B cell (primary cell): ENCODE measurements around the gene TFPI2. TPM values are rescaled to one million over a fixed set of nuclear protein-coding genes. Genes with fewer than 3 reads are reported as not detected.
"Not testable (repeated sequence)": the region's sequence is repeated elsewhere in the genome, so short reads cannot be mapped to it uniquely, and the experiment has no call there.

Experiments used
- ATAC-seq: fragments of 200-7000 bp; cut with Tn5 transposase; one replicate; pipeline ENCODE4 v1.10.0; 2021; ENCODE audit warnings: low read depth, mild to moderate bottlenecking, moderate number of reproducible peaks, moderate library complexity
- CTCF ChIA-PET: fragments of 350-600 bp; sonication (Branson Sonifier 250); formaldehyde crosslinking; loops from one replicate; lab custom pipeline; 2021; ENCODE audit warnings: antibody characterized with exemption, inconsistent platforms; lab: Charles Lee
- POLR2A ChIA-PET: fragments of 350-600 bp; sonication (Branson Sonifier 250); formaldehyde crosslinking; loops from one replicate; lab custom pipeline; 2021; ENCODE audit warnings: antibody characterized with exemption; lab: Charles Lee
- DNase-seq: peaks from one replicate; pipeline ENCODE4 v3.0.0; 2013
- H2AFZ ChIP-seq: 2 replicates; pipeline ENCODE4 v1.6.1; 2012; ENCODE audit warnings: mild to moderate bottlenecking, low read depth, low read length; ENCODE audit not compliant: insufficient read depth, poor library complexity, severe bottlenecking
- H3K27ac ChIP-seq, 2 donors: 1 replicate in 1 of 2; 2 replicates in 1 of 2; pipeline ENCODE4 v1.5.1; 2012 to 2013; ENCODE audit warnings: low read length in 2 of 2, mild to moderate bottlenecking in 2 of 2, moderate library complexity in 1 of 2
- H3K27me3 ChIP-seq, 4 experiments: fragments of 200-600 bp in 1 of 4; sonication (generic) in 1 of 4; replicated peaks in 1 of 4; 1 replicate in 2 of 4; 2 replicates in 2 of 4; pipeline versions ENCODE4 v1.6.1 to v1.7.0; 2013 to 2016; ENCODE audit warnings: low read length in 3 of 4, mild to moderate bottlenecking in 2 of 4, mixed read lengths in 1 of 4, moderate library complexity in 1 of 4; ENCODE audit not compliant: insufficient read depth in 4 of 4, control insufficient read depth in 3 of 4; ENCODE audit errors: control extremely low read depth in 1 of 4
- H3K36me3 ChIP-seq, 2 experiments: replicated peaks in 1 of 2; 1 replicate in 1 of 2; 2 replicates in 1 of 2; pipeline versions ENCODE4 v1.6.1 to v1.7.1; 2013; ENCODE audit warnings: low read length in 1 of 2; ENCODE audit not compliant: insufficient read depth in 2 of 2, control insufficient read depth in 1 of 2; ENCODE audit errors: control extremely low read depth in 1 of 2, extremely low read depth in 1 of 2
- H3K4me1 ChIP-seq, 2 donors: fragments of 200-600 bp in 1 of 2; sonication (generic) in 1 of 2; 1 replicate in 1 of 2; 2 replicates in 1 of 2; pipeline versions ENCODE4 v1.5.1 to v1.6.1; 2013 to 2017; ENCODE audit warnings: low read length in 2 of 2; ENCODE audit not compliant: control insufficient read depth in 2 of 2, insufficient read depth in 2 of 2
- H3K4me2 ChIP-seq: replicated peaks from 2 replicates; pipeline ENCODE3; 2012; ENCODE audit warnings: mild to moderate bottlenecking, low read depth, low read length; ENCODE audit not compliant: poor library complexity, severe bottlenecking
- H3K4me3 ChIP-seq, 5 experiments: fragments of 200-600 bp in 1 of 5; sonication (generic) in 1 of 5; 1 replicate in 3 of 5; 2 replicates in 2 of 5; pipeline versions ENCODE4 v1.5.1 to v1.7.0; 2011 to 2016; ENCODE audit warnings: low read length in 4 of 5, mild to moderate bottlenecking in 4 of 5, low read depth in 2 of 5, control low read depth in 1 of 5, moderate library complexity in 1 of 5; ENCODE audit not compliant: insufficient read depth in 1 of 5; ENCODE audit errors: control extremely low read depth in 1 of 5, extremely low read depth in 1 of 5
- H3K79me2 ChIP-seq: fragments of 200-600 bp; sonication (generic); one replicate; pipeline ENCODE4 v1.6.0; 2016; ENCODE audit warnings: low read length; ENCODE audit not compliant: control insufficient read depth, insufficient read depth
- H3K9ac ChIP-seq: fragments of 200-600 bp; sonication (generic); 2 replicates; pipeline ENCODE4 v1.6.1; 2017; ENCODE audit warnings: mild to moderate bottlenecking, low read length, moderate library complexity
- H3K9me3 ChIP-seq, 3 donors: one replicate each; pipeline versions ENCODE4 v1.6.1 to v1.7.1; 2013; ENCODE audit warnings: low read length in 2 of 3; ENCODE audit not compliant: control insufficient read depth in 2 of 3, insufficient read depth in 1 of 3; ENCODE audit errors: control extremely low read depth in 1 of 3
- H4K20me1 ChIP-seq: 2 replicates; pipeline ENCODE4 v1.6.0; 2012; ENCODE audit warnings: mild to moderate bottlenecking, low read length; ENCODE audit not compliant: insufficient read depth, control insufficient read depth, poor library complexity, severe bottlenecking
- H3K27ac Mint-ChIP-seq: one replicate; pipeline ENCODE4 v1.8.0; 2021; ENCODE audit warnings: mixed read lengths
- H3K27me3 Mint-ChIP-seq: one replicate; pipeline ENCODE4 v1.8.0; 2021; ENCODE audit warnings: mixed read lengths
- H3K4me1 Mint-ChIP-seq: one replicate; pipeline ENCODE4 v1.8.0; 2021; ENCODE audit warnings: mixed read lengths
- H3K4me3 Mint-ChIP-seq: one replicate; pipeline ENCODE4 v1.8.0; 2021; ENCODE audit warnings: mixed read lengths
- H3K9me3 Mint-ChIP-seq: one replicate; pipeline ENCODE4 v1.8.0; 2022; ENCODE audit warnings: mixed read lengths; ENCODE audit not compliant: insufficient read depth
- WGBS: methylation state at CpG from one replicate; pipeline ENCODE4 v1.1.5; 2013; ENCODE audit warnings: missing lambda C conversion rate; ENCODE audit not compliant: insufficient coverage; 5-methylcytosine and 5-hydroxymethylcytosine counted together
- intact Hi-C: fragments of 100-400 bp; cut with micrococcal nuclease; formaldehyde crosslinking; loops from one replicate; pipeline ENCODE4 v1.10.0; 2022
- polyA plus RNA-seq: library from polyadenylated mRNA; depleted of rRNA; stranded (reverse); fragments of >200 nt; gene quantifications from 2 replicates; pipeline ENCODE4 v1.2.3, GENCODE V29; 2012
- total RNA-seq, 2 donors: library from RNA; stranded (reverse); fragments of 120-200 nt in 1 of 2; gene quantifications; 1 replicate in 1 of 2; 2 replicates in 1 of 2; pipeline versions ENCODE4 v1.2.3 to v1.2.4, GENCODE V29; 2013 to 2022

Gene TFPI2
- total and polyA plus RNA-seq, 2 donors (not counting 1 experiment from before 2014, with no cell fraction given): 0.21 to 0.96 TPM

- H3K4me2 ChIP-seq, CTCF ChIA-PET, H3K27me3 ChIP-seq, H3K79me2 ChIP-seq, H3K9me3 ChIP-seq, H3K27ac ChIP-seq, H3K9ac ChIP-seq, H3K27me3 Mint-ChIP-seq, H3K4me3 Mint-ChIP-seq, H3K9me3 Mint-ChIP-seq, ATAC-seq, H3K36me3 ChIP-seq, intact Hi-C loops, H2AFZ ChIP-seq, H3K4me3 ChIP-seq, H3K4me1 ChIP-seq, DNase-seq, H4K20me1 ChIP-seq, H3K4me1 Mint-ChIP-seq, POLR2A ChIA-PET, H3K27ac Mint-ChIP-seq: not testable (repeated sequence)
These were observed 25.3 kb upstream of the TFPI2 start for GRCh38 chr7:93915888-93916287.

DNA sequence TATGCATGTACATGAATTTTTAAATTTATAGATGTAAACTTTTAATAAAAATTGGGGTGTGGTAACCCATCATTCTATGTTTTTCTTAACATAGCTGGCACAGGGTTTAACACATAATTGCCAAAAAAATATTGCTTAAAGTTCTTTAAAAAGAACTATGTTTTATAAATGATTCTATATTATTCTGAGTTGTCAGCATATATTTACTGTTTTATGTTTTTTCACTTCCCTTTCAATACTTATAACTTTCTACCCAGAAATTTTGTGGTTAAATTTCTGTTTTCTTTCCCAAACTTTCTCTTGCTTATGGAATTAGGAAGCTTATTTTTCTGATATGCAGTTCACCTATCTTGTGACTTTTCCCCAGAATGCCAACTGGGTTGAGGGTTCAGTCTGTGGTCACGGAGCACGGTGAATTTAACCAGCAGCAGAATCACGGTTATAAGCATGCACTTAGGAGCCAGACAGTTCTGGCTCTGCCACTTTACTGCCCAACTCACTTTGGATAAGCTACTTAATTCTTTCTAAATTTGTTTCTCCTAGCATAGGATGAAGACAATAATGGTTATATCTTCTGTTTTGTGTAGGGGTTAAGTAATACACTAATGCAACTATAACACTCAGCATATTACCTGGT is 24.8 kb upstream of the TFPI2 start:
- H3K4me3 ChIP-seq, H3K27me3 Mint-ChIP-seq, H3K36me3 ChIP-seq, POLR2A ChIA-PET, H3K4me3 Mint-ChIP-seq, CTCF ChIA-PET, H3K79me2 ChIP-seq, ATAC-seq, DNase-seq, H3K4me1 ChIP-seq, H3K27ac ChIP-seq, H3K4me1 Mint-ChIP-seq, H3K9me3 Mint-ChIP-seq, H3K4me2 ChIP-seq, H2AFZ ChIP-seq, H3K9ac ChIP-seq, H3K27ac Mint-ChIP-seq, H3K27me3 ChIP-seq, H3K9me3 ChIP-seq, H4K20me1 ChIP-seq, intact Hi-C loops: not testable (repeated sequence)
- no CpG with 5 or more reads among the region's 3 CpGs for WGBS
